Measurements from ENCODE around the gene RHBDD1.

DNA sequence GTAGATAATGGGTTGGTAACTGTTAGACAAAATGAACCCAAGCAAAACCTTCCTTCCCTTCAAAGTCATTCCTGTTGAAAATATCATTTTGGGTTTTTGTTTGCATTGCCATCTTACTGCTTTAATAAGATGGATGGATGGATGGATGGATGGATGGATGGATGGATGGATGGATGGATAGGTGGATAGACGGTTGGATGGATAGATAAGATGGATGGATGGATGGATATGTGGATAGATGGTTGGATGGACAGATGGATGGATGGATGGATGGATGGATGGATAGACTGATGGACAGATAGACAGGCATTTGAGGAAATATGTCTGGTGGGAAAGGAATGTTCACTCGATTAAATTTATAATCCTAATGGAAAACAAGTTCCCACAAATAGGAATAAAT is 194.9 kb downstream of the RHBDD1 start:
- TF ChIP-seq, protein P1, sequence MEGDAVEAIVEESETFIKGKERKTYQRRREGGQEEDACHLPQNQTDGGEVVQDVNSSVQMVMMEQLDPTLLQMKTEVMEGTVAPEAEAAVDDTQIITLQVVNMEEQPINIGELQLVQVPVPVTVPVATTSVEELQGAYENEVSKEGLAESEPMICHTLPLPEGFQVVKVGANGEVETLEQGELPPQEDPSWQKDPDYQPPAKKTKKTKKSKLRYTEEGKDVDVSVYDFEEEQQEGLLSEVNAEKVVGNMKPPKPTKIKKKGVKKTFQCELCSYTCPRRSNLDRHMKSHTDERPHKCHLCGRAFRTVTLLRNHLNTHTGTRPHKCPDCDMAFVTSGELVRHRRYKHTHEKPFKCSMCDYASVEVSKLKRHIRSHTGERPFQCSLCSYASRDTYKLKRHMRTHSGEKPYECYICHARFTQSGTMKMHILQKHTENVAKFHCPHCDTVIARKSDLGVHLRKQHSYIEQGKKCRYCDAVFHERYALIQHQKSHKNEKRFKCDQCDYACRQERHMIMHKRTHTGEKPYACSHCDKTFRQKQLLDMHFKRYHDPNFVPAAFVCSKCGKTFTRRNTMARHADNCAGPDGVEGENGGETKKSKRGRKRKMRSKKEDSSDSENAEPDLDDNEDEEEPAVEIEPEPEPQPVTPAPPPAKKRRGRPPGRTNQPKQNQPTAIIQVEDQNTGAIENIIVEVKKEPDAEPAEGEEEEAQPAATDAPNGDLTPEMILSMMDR (IDR thresholded peaks at IDR 0.05; ENCODE audit: poor library complexity): no peak
- TF ChIP-seq EZH2phosphoT487 (IDR thresholded peaks at IDR 0.05; ENCODE audit: low read depth, severe bottlenecking, unreplicated experiment): no peak

All from hepatocyte (in vitro differentiated cells).